GM18951 (cell line): Measurements from ENCODE around the gene JAKMIP2.
"Not testable (repeated sequence)": the region's sequence is repeated elsewhere in the genome, so short reads cannot be mapped to it uniquely, and the experiment has no call there.

Experiments
- POLR2A ChIP-seq: IDR thresholded peaks from 4 replicates; pipeline ENCODE4 v1.6.1; 2011; ENCODE audit warnings: mild to moderate bottlenecking; ENCODE audit not compliant: insufficient read length, insufficient read depth; ENCODE audit errors: extremely low read depth
- in situ Hi-C: fragments of 300-500 bp; cut with MboI; formaldehyde crosslinking; loops from one replicate; pipeline ENCODE4 v1.12.0; 2022; ENCODE audit warnings: low sequenced_read_pairs, mixed read lengths, inconsistent platforms; ENCODE audit not compliant: unreplicated experiment

Gene JAKMIP2

DNA sequence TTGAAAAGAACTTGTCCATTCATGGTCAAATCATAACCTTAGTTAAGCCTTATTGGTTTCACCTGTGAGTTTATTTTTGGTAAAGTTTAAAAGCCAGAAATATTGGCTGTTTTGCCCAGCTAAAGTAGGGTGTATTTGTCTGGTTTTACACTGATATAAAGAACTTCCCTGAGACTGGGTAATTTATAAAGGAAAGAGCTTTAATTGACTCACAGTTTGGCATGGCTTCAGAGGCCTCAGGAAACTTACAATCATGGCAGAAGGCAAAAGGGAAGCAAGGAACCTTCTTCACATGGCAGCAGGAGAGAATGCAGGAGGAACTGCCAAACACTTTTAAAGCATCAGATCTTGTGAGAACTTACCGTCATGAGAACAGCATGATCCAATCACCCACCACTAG lies 55.3 kb downstream of the JAKMIP2 start:
- in situ Hi-C loops: no loop called here
- TF ChIP-seq POLR2A: no peak

DNA sequence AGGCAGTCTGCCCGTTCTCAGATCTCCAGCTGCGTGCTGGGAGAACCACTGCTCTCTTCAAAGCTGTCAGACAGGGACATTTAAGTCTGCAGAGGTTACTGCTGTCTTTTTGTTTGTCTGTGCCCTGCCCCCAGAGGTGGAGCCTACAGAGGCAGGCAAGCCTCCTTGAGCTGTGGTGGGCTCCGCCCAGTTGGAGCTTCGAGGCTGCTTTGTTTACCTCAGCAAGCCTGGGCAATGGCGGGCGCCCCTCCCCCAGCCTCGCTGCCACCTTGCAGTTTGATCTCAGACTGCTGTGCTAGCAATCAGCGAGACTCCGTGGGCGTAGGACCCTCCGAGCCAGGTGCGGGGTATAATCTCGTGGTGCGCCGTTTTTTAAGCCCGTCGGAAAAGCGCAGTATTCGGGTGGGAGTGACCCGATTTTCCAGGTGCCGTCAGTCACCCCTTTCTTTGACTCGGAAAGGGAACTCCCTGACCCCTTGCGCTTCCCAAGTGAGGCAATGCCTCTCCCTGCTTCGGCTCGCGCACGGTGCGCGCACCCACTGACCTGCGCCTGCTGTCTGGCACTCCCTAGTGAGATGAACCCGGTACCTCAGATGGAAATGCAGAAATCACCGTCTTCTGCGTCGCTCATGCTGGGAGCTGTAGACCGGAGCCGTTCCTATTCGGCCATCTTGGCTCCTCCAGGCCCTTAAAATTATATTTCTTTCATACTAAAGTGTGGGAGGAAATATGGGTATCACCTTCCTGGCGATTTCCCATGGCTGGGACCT lies 61.2 kb downstream of the JAKMIP2 start:
- in situ Hi-C loops: not testable (repeated sequence)

DNA sequence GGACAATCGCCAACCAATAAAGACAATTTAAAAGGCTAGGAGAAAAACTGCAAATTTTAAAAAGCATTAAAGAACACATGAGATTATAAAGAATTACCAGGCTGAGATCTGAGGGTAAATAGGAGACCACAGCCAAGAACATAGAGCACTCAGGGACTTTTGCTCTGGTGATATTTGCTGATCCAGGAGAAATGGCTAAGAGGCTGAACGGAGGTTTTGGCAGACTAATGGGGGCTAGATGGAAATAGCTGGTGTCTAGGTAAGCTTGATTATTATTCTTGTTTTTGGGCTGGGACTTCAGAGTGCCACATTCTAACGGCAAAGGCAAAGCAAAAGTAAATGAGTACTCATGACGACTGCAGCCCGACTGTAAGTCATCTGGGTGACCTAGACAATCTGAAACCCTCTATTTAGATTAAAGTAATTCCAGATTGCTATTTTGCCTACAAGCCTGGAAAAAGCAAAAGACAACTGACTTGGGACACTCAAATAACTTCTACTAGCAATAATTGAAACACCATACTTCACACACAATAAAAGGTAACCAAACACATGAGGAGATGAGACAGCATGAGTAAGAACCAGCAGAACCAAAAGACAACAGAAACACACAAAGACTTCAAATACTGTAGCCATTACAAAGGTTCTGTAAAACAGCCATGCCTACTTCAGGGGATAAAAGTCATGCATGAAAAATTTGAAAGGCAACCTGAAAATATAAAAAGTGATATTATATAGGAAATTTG lies 68.8 kb downstream of the JAKMIP2 start:
- no peak for TF ChIP-seq POLR2A
- in situ Hi-C loops: no loop called here

DNA sequence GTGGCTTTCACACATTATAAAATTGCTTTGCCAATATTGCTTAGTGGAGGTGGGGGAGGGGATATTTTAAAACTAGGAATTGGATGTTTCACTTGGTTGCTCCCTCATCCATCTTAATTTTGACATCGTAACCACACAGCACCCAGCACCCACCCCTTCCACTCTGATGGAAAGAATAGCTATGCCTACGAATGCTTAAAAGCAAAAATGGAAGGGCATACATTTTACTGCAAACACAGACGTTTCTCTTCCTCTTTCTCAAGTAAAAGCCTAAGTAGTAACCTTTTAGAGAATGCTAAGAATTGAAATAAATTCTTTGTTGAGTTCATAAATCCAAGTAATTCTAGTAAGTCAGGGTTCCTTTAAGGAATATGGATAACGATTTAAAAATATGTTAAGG lies 69.9 kb downstream of the JAKMIP2 start:
- no peak for TF ChIP-seq POLR2A
- in situ Hi-C loops: no loop called here

DNA sequence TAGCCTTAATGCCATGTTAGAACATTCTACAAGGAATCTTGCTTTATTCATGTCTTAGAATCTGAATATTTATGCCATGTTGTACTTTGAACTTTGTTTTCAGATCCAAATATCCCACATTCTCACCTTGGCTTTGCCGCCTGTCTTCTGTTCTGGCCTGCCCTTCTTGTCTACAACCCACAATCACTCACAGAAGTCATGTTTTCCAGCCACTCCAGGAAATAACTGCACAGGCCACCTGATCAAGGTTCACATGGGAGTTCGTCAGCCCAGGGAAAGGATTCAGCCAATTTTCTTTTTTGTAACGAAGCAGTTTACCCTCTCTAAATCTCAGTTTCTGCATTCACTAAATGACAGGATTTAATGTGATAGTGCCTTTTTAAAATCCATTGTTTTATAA lies 70.5 kb downstream of the JAKMIP2 start:
- no peak for TF ChIP-seq POLR2A
- in situ Hi-C loops: no loop called here

DNA sequence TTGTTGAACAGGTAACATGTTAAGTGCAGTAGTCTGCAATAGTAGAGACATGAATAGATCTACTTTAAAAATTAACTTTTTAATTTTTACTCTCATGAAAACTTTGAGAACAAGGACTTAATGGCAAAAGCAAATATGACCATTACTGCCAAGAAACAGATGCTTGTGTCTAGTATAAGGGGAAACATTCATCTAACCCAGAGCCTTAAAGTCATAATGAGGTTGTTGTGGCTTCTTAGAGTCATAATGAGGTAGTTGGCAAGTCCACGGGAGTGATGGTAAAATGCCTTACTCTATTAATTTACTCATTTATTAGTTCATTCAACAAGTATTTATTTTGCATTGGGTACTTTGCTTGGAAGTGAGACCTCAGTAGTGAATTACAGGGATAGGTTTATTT lies 71.5 kb downstream of the JAKMIP2 start:
- in situ Hi-C loops: no loop called here
- no peak for TF ChIP-seq POLR2A

DNA sequence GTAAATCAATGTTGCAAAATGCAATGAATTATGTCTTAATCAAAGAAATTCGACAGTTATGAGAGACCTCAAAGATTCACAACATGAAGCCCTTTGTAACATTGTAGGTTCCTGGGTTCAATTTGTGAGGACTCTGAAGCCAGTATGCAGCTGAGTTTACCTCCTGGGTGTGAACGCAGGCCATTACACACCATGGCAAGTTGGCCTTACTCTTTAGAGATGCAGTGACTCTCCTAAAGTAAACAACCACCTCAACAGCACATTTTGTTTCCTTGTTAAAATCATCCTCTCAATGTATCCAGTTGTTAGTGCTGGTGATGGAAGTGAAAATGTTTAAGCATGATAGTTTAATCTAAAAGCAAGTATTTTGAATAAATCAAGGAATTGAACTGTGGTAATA lies 73.8 kb downstream of the JAKMIP2 start:
- in situ Hi-C loops: no loop called here
- no peak for TF ChIP-seq POLR2A

DNA sequence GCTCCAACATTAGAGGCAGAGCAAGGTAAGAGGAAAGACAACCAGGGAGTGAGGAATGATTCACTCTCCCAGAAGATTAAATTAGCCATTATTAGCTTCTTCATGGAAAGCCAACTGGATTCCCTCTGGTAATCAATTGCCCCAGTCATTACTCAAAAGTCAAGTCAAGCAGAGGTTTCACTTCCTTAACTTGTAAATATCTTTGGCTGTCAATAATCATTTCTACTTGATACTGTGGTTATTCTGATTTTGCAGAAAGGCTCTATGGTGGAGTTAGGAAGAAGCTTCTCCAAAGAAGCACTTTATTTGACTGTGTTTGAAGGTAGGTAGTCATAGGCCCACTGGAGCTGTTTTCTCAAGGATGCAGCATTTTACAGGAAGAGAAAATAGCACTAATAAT lies 78.0 kb downstream of the JAKMIP2 start:
- in situ Hi-C loops: no loop called here
- TF ChIP-seq POLR2A: no peak

DNA sequence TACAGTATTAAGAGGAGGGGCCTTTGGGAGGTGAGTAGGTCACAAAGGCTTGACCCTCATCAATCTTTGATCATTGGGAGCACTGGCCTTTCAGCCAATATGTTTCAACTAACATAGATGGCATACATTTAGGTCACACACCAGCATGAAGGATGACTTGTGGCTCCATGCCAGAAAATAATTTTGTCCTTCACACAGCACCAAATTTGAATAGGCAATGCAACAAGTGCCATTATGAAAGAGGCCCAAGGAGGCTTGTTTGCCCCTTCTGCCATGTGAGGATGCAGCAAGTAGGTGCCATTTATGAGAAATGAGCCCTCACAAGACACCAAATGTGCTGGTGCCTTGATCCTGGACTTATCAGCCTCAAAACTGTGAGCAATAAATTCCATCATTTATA lies 81.1 kb downstream of the JAKMIP2 start:
- TF ChIP-seq POLR2A: no peak

DNA sequence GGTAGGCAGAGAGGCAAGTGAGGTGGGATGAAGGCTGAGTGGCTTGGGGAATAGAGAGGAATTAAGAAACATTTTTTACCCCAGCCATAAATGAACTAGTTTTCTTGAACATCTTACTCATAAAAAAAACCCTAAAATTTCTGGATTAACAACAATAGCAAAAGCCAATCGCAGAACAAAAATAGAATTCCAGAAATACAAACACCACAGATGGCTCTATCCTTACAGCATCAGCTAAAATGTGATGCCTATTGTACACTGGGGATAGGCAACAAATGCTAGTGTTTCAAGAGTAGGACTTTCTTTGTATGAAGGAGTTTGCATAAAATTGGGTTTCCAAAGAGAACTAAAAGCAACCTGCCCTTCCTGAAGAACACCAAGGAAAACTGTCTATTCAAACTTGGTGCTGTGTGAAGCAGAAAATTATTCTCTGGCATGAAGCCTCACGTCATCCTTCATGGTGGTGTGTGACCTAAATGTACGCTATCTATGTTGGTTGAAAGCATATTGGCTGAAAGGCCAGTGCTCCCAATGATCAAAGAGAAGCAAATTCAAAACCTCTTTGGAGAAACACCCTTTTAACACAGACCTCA lies 82.9 kb downstream of the JAKMIP2 start:
- TF ChIP-seq POLR2A: no peak
- in situ Hi-C loops: no loop called here

More for the DNA sequence above, 81.1 kb downstream of the JAKMIP2 start:
- in situ Hi-C loops: no loop called here

DNA sequence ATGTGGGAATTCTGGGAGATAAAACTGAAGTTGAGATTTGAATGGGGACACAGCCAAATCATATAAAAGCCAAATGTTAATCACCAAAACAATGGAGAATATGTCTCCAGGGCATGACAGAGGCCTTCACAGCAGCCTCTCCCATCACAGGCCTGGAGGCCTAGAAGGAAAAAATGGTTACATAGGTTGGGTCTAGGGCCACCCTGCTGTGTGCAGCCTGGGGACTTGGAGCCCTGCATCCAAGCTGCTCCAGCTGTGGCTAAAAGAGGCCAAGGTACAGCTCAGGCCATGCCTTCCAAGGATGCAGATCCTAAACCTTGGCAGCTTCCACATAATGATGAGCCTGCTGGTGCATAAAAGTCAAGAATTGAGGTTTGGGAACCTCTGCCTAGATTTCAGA lies 85.1 kb downstream of the JAKMIP2 start:
- TF ChIP-seq POLR2A: no peak
- in situ Hi-C loops: no loop called here

DNA sequence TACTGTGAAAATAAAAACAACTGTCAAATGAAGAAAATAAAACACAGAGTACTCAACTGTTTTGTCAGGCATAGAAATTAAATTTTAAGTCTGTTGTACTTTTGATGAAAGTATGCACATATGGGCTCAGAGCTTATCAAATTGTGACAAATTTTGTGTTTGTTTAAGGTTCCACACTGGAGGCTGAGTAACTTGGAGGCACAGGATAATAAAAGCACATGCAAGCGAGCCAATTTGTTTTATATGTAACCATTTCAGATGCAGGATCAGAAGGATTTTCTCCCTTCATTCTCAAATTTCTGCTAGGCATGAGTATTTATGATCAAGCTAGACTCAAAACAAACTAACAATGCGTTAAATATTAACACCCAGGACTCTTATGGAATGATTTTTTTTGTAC lies 87.8 kb downstream of the JAKMIP2 start:
- in situ Hi-C loops: no loop called here
- no peak for TF ChIP-seq POLR2A

DNA sequence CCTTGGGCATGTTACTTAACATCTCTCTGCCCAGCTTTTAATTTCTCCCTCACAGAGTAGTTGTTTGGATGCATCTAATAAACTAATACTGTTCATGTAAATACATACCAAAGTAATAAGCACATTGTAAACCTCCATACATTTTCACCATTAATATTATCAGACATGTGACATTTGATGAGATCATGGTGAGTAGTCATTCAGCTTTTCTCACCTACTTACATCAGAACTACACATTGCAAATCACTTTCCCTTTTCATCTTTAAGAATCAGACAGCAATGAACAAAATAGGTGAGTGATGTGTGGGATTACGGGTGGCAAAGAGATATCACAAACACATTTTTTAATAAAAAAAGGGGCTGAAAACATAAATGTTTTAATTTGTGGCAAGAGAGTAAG lies 89.3 kb downstream of the JAKMIP2 start:
- in situ Hi-C loops: no loop called here
- no peak for TF ChIP-seq POLR2A

DNA sequence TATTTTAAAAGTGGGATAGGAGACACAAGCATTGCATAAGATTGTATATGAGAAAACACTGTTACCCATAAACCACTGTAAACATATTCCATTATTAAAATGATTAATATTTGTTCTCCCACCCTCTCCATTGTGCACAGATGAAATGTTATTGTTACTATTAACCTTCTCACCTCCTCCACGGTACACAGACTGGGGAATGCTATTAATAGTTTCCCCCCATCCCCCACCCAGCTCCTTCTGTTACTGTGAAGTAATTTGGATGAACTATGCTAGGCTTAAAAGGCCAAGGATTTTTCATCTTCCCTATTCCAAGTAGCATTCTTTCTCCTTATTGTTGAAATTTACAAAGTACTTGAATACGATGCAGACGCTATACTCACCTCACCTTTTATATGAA lies 91.4 kb downstream of the JAKMIP2 start:
- in situ Hi-C loops: no loop called here
- TF ChIP-seq POLR2A: no peak
